K562 (cell line): Measurements from ENCODE around the gene RPLP2. TPM values are rescaled to one million over a fixed set of nuclear protein-coding genes. Genes with fewer than 3 reads are reported as not detected.

ENCODE experiments used
- ATAC-seq: fragments of 200-7000 bp; cut with Tn5 transposase; 3 replicates; pipeline ENCODE4 v1.9.1; 2020; ENCODE audit warnings: moderate library complexity
- BruUV-seq: library from RNA; stranded (reverse); fragments of 400-500 nt; replicated peaks from 2 replicates; lab custom pipeline; 2021; lab: Mats Ljungman, UMichigan
- CTCF ChIA-PET: fragments of 300-600 bp; formaldehyde crosslinking; extraction: SDS; loops from one replicate; lab custom pipeline; 2021; ENCODE audit warnings: low intra/inter-chr PET ratio; lab: Yijun Ruan, JAX
- POLR2A ChIA-PET: fragments of 300-600, 350-650 bp; sonication (Branson Sonifier 250); formaldehyde crosslinking; extraction: SDS; loops from one replicate; lab custom pipeline; 2021; ENCODE audit warnings: antibody characterized with exemption, inconsistent platforms; lab: Yijun Ruan, JAX
- DNase-seq, 4 experiments: peaks; one replicate each; pipeline versions ENCODE4 v3.0.0 to v3.0.0-alpha.2; 2011 to 2018; ENCODE audit warnings: low spot score in 3 of 4, mixed read lengths in 3 of 4; ENCODE audit errors: extremely low read depth in 1 of 4
- FAIRE-seq: peaks from 2 replicates; lab custom pipeline; 2011; peaks lifted over from hg19 to GRCh38; lab: Jason Lieb, UNC
- H2AFZ ChIP-seq: 2 replicates; pipeline ENCODE4 v1.6.0; 2011; ENCODE audit warnings: low read depth, low read length, control low read depth, inconsistent platforms
- H3K27ac ChIP-seq: fragments of 200-600 bp; 3 replicates; pipeline ENCODE4 v1.8.0; 2011; ENCODE audit warnings: low read depth, mild to moderate bottlenecking, control low read depth, inconsistent platforms, low read length, moderate library complexity, mixed read lengths; ENCODE audit errors: extremely low read depth
- H3K27me3 ChIP-seq, 2 experiments: fragments of 300-600 bp in 1 of 2; 2 replicates in 1 of 2; 3 replicates in 1 of 2; pipeline versions ENCODE4 v1.6.0 to v1.8.0; 2011; ENCODE audit warnings: inconsistent platforms in 2 of 2, low read length in 2 of 2, mild to moderate bottlenecking in 1 of 2, mixed read lengths in 1 of 2, moderate library complexity in 1 of 2; ENCODE audit not compliant: control insufficient read depth in 2 of 2, insufficient read depth in 2 of 2
- H3K36me3 ChIP-seq: fragments of 300-600 bp; 3 replicates; pipeline ENCODE4 v1.8.0; 2011; ENCODE audit warnings: mild to moderate bottlenecking, low read length, inconsistent platforms; ENCODE audit not compliant: control insufficient read depth, insufficient read depth
- H3K4me1 ChIP-seq, 2 experiments: fragments of 200-600 bp in 1 of 2; replicated peaks in 1 of 2; 2 replicates in 1 of 2; 3 replicates in 1 of 2; pipeline versions ENCODE4 v1.5.1 to v1.8.0; 2011; ENCODE audit warnings: inconsistent platforms in 2 of 2, low read length in 2 of 2, mild to moderate bottlenecking in 1 of 2, mixed read lengths in 1 of 2, moderate library complexity in 1 of 2; ENCODE audit not compliant: control insufficient read depth in 2 of 2, insufficient read depth in 2 of 2
- H3K4me2 ChIP-seq: 2 replicates; pipeline ENCODE4 v1.6.1; 2011; ENCODE audit warnings: low read length, control low read depth, inconsistent platforms, mixed read lengths; ENCODE audit not compliant: insufficient read depth
- H3K4me3 ChIP-seq: fragments of 200-600 bp; sonication (generic), shearing (Covaris generic); 2 replicates; pipeline ENCODE4 v1.5.1; 2016; ENCODE audit warnings: control low read depth, inconsistent platforms
- H3K79me2 ChIP-seq: fragments of 200-600 bp; 3 replicates; pipeline ENCODE4 v1.8.0; 2011; ENCODE audit warnings: low read length, inconsistent platforms; ENCODE audit not compliant: control insufficient read depth, insufficient read depth
- H3K9ac ChIP-seq, 2 experiments: 2 replicates each; pipeline versions ENCODE4 v1.6.0 to v1.6.1; 2011; ENCODE audit warnings: low read depth in 2 of 2, low read length in 2 of 2, control low read depth in 1 of 2, inconsistent platforms in 1 of 2, mild to moderate bottlenecking in 1 of 2, mixed read lengths in 1 of 2; ENCODE audit not compliant: insufficient read depth in 1 of 2
- H3K9me1 ChIP-seq: one replicate; pipeline ENCODE4 v1.6.0; 2011; ENCODE audit warnings: inconsistent platforms, mild to moderate bottlenecking, low read length, moderate library complexity; ENCODE audit not compliant: control insufficient read depth, insufficient read depth
- H3K9me3 ChIP-seq: replicated peaks from 2 replicates; pipeline ENCODE4 v1.5.1; 2011; ENCODE audit warnings: low read depth, low read length, inconsistent platforms; ENCODE audit not compliant: control insufficient read depth, insufficient read depth
- H4K20me1 ChIP-seq: replicated peaks from 2 replicates; pipeline ENCODE4 v1.6.1; 2011; ENCODE audit warnings: low read length, inconsistent platforms, mixed read lengths; ENCODE audit not compliant: control insufficient read depth, insufficient read depth
- CREB3L1 ChIP-seq: fragments of 450-650 bp; IDR thresholded peaks from 2 replicates; pipeline ENCODE4 v1.6.1; 2014; ENCODE audit warnings: low read depth, mild to moderate bottlenecking, moderate library complexity, borderline replicate concordance
- NRF1 ChIP-seq, 2 experiments: fragments of 450-650 bp; IDR thresholded peaks in 1 of 2; conservative IDR thresholded peaks in 1 of 2; 2 replicates each; pipeline ENCODE4 v1.6.1; 2014; ENCODE audit warnings: mild to moderate bottlenecking in 2 of 2
- PYGO2 ChIP-seq: fragments of 450-650 bp; IDR thresholded peaks from 2 replicates; pipeline ENCODE4 v1.6.1; 2016; ENCODE audit warnings: mild to moderate bottlenecking, missing genetic modification characterization, moderate library complexity, missing compliant biosample characterization
- TSC22D4 ChIP-seq: fragments of 450-650 bp; IDR thresholded peaks from 2 replicates; pipeline ENCODE4 v1.6.1; 2016; ENCODE audit warnings: missing genetic modification characterization, missing biosample characterization, control low read depth
- ZNF143 ChIP-seq: sonication (generic); formaldehyde crosslinking; IDR thresholded peaks from 2 replicates; pipeline ENCODE4 v1.9.0; 2022; ENCODE audit warnings: mild to moderate bottlenecking, missing genetic modification reagents
- WGBS: fragments of 100-300 bp; shearing (Covaris generic); methylation state at CpG from one replicate; pipeline ENCODE4 v1.1.6; 2016; ENCODE audit warnings: low coverage, mixed read lengths; ENCODE audit not compliant: insufficient coverage; ENCODE audit errors: missing lambda C conversion rate; 5-methylcytosine and 5-hydroxymethylcytosine counted together
- in situ Hi-C: fragments of 300-500 bp; cut with MboI; formaldehyde crosslinking; loops from 4 replicates; pipeline ENCODE4 v1.15.0; 2018; ENCODE audit warnings: inconsistent platforms, mixed read lengths
- intact Hi-C: fragments of 100-400 bp; cut with micrococcal nuclease; formaldehyde crosslinking; loops from 2 replicates; pipeline ENCODE4 v1.14.2; 2022
- polyA plus RNA-seq, 8 experiments: library from polyadenylated mRNA; depleted of rRNA in 4 of 8; stranded (reverse) in 5 of 8; unstranded in 3 of 8; fragments of >200 nt; fragmentation: Nextera tagmentation in 2 of 8; fragmentation: Illumina TruSeq in 1 of 8; extraction: Ambion mirVana in 2 of 8; extraction: Trizol in 1 of 8; gene quantifications; 2 replicates each; pipeline versions ENCODE4 v1.2.1 to v1.2.3, GENCODE V29; 2011 to 2014; ENCODE audit warnings: inconsistent platforms in 1 of 8, missing spikeins in 1 of 8
- total RNA-seq, 7 experiments: library from RNA; depleted of rRNA in 6 of 7; stranded (reverse); fragments of >200 nt in 6 of 7; fragmentation: Illumina TruSeq in 2 of 7; extraction: Trizol in 2 of 7; gene quantifications; 2 replicates each; pipeline versions ENCODE4 v1.2.1 to v1.2.3, GENCODE V29; 2011 to 2021; ENCODE audit warnings: low replicate concordance in 1 of 7

RPLP2 gene
- total and polyA plus RNA-seq, 9 of the 15 experiments (the other 6 are each of a cell fraction or from before 2014, with no cell fraction given) = 528 to 3,807 (median 1,633) TPM

DNA sequence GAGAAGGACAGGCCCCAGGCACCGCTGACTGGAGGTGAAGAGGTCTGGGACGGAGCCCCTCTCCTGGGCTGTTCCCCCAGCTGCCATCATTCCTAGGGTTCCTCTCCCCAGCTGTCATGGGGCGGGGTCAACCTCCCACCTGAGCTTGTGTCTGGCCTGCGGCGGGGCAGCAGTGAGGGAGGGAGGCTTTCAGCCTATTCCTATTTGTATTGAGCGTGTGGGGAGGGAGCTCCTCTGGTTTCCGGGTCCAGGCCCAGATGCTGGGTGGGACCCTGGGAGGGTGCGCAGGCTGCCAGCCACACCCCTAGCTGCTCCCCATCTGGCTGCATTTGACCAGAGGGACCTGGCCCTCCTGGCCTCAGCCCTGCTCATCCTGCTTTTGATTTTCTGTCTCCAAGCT lies 46.6 kb downstream of the RPLP2 start:
- in situ Hi-C loops = no loop called here
- FAIRE-seq = no peak
- Histone ChIP-seq H2AFZ (no peak overlapping the region), H3K36me3 (no peaks in the 10 kb centered on the region), H3K27ac (no peak overlapping the region), H3K9me3 (no peaks in the 10 kb centered on the region), H3K4me2 (no peak overlapping the region), H3K27me3 (no peaks in the 10 kb centered on the region), H3K4me3 (no peak overlapping the region), H3K9me1 (no peaks in the 10 kb centered on the region), H3K79me2 (no peaks in the 10 kb centered on the region), H4K20me1 (peaks cover 8% of the 10 kb centered on the region), H3K4me1 (peaks cover 6 to 88% of the 10 kb centered on the region in 2 experiments; a peak in 3 of 5 replicates), H3K9ac (no peak overlapping the region; a peak in 1 of 4 replicates)
- WGBS = 40% methylated on average over 7 of the region's 8 CpGs
- POLR2A ChIA-PET = interaction anchor here (0.6 to 2.0 kb wide), 6 partner anchors 12 to 709 kb away, joined by 3 to 9 read pairs (median 3); partner anchors contain the start of genes POLR2L and TSPAN4
- intact Hi-C loops = no loop called here
- no peak for TF ChIP-seq ZNF143 (CRISPR knock-in tag)
- TF ChIP-seq TSC22D4 (tag) = no peak
- no peak for TF ChIP-seq PYGO2
- TF ChIP-seq NRF1 (conservative IDR thresholded peaks at IDR 0.05 in 1 of 2, IDR thresholded peaks at IDR 0.05 in 1 of 2) = peak; percentile 13 to 23; a peak in 1 of 4 replicates
- TF ChIP-seq CREB3L1 = no peak
- no peak; the same call in 1 of the 3 replicates for ATAC-seq
- CTCF ChIA-PET = no interaction called here
- BruUV-seq = no TSS peak
- peak in 1 of 4 experiments; percentile 31 for DNase-seq
